HepG2 (cell line): Measurements from ENCODE around the gene OR52N2. TPM values are rescaled to one million over a fixed set of nuclear protein-coding genes. Genes with fewer than 3 reads are reported as not detected.

Experiments
- ATAC-seq: fragments of 200-7000 bp; cut with Tn5 transposase; 3 replicates; pipeline ENCODE4 v1.9.1; 2020; ENCODE audit warnings: mild to moderate bottlenecking, moderate library complexity
- BruUV-seq: library from RNA; stranded (reverse); fragments of 400-500 nt; replicated peaks from 2 replicates; lab custom pipeline; 2021; lab: Mats Ljungman, UMichigan
- CTCF ChIA-PET: fragments of 300-600 bp; formaldehyde crosslinking; extraction: SDS; loops from one replicate; lab custom pipeline; 2021; ENCODE audit warnings: low total read pairs, inconsistent platforms, low intra/inter-chr PET ratio; lab: Yijun Ruan, JAX
- POLR2A ChIA-PET: fragments of 350-600 bp; sonication (Branson Sonifier 250); formaldehyde crosslinking; loops from one replicate; lab custom pipeline; 2020; ENCODE audit warnings: antibody characterized with exemption, inconsistent platforms; lab: Yijun Ruan, JAX
- DNase-seq: peaks from one replicate; pipeline ENCODE4 v3.0.0-alpha.2; 2015; ENCODE audit warnings: low spot score
- FAIRE-seq: peaks from 3 replicates; lab custom pipeline; 2011; peaks lifted over from hg19 to GRCh38; lab: Jason Lieb, UNC
- H2AFZ ChIP-seq: one replicate; pipeline ENCODE4 v1.6.1; 2011; ENCODE audit warnings: low read length, inconsistent platforms
- H3K27ac ChIP-seq: fragments of 300-600 bp; 3 replicates; pipeline ENCODE4 v1.8.0; 2011; ENCODE audit warnings: mixed run types, mild to moderate bottlenecking, mixed read lengths, low read length, inconsistent platforms; ENCODE audit not compliant: insufficient read depth; ENCODE audit errors: extremely low read length
- H3K27me3 ChIP-seq, 2 experiments: fragments of 200-600 bp in 1 of 2; 2 replicates in 1 of 2; 3 replicates in 1 of 2; pipeline versions ENCODE4 v1.6.0 to v1.8.0; 2011; ENCODE audit warnings: low read length in 2 of 2, mild to moderate bottlenecking in 2 of 2, moderate library complexity in 2 of 2, inconsistent platforms in 1 of 2; ENCODE audit not compliant: insufficient read depth in 2 of 2, control insufficient read depth in 1 of 2
- H3K36me3 ChIP-seq, 2 experiments: fragments of 200-600 bp in 1 of 2; replicated peaks in 1 of 2; 2 replicates in 1 of 2; 3 replicates in 1 of 2; pipeline versions ENCODE4 v1.5.1 to v1.8.0; 2011; ENCODE audit warnings: low read length in 2 of 2, inconsistent platforms in 1 of 2; ENCODE audit not compliant: insufficient read depth in 2 of 2, control insufficient read depth in 1 of 2
- H3K4me1 ChIP-seq: 2 replicates; pipeline ENCODE4 v1.5.1; 2012; ENCODE audit warnings: low read length, inconsistent platforms; ENCODE audit not compliant: insufficient read depth
- H3K4me2 ChIP-seq: 2 replicates; pipeline ENCODE4 v1.6.0; 2011; ENCODE audit warnings: low read depth, low read length, inconsistent platforms
- H3K4me3 ChIP-seq, 3 experiments: fragments of 200-600 bp in 1 of 3; sonication (generic), shearing (Covaris generic) in 1 of 3; replicated peaks in 1 of 3; 2 replicates each; pipeline ENCODE4 v1.5.1; 2011 to 2016; ENCODE audit warnings: low read length in 3 of 3, inconsistent platforms in 2 of 3, low read depth in 2 of 3, mild to moderate bottlenecking in 2 of 3, control low read depth in 1 of 3, mixed read lengths in 1 of 3; ENCODE audit not compliant: insufficient read depth in 1 of 3
- H3K79me2 ChIP-seq: one replicate; pipeline ENCODE4 v1.6.1; 2011; ENCODE audit warnings: low read length, inconsistent platforms; ENCODE audit not compliant: insufficient read depth
- H3K9ac ChIP-seq: 2 replicates; pipeline ENCODE4 v1.6.0; 2011; ENCODE audit warnings: mild to moderate bottlenecking, low read depth, low read length, inconsistent platforms; ENCODE audit not compliant: insufficient read depth
- H3K9me3 ChIP-seq: 2 replicates; pipeline ENCODE4 v1.5.1; 2012; ENCODE audit warnings: mild to moderate bottlenecking, low read length
- H4K20me1 ChIP-seq: 2 replicates; pipeline ENCODE4 v1.6.0; 2011; ENCODE audit warnings: inconsistent platforms, mild to moderate bottlenecking, low read length, moderate library complexity; ENCODE audit not compliant: insufficient read depth
- AHDC1 ChIP-seq: sonication (generic); formaldehyde crosslinking; IDR thresholded peaks from 2 replicates; pipeline ENCODE4 v1.5.1; 2020; ENCODE audit warnings: mild to moderate bottlenecking, missing genetic modification reagents, borderline replicate concordance
- BCL6 ChIP-seq: IDR thresholded peaks from 2 replicates; pipeline ENCODE4 v1.6.1; 2016; ENCODE audit warnings: missing genetic modification reagents, missing compliant biosample characterization
- IKZF1 ChIP-seq: fragments of 450-650 bp; IDR thresholded peaks from 2 replicates; pipeline ENCODE4 v1.7.1; 2016
- KMT2B ChIP-seq: IDR thresholded peaks from 2 replicates; pipeline ENCODE4 v1.6.1; 2016; ENCODE audit warnings: missing genetic modification reagents, missing compliant biosample characterization
- NR1H2 ChIP-seq: sonication (generic); formaldehyde crosslinking; IDR thresholded peaks from 2 replicates; pipeline ENCODE4 v1.8.1; 2022; ENCODE audit warnings: low read depth, missing genetic modification reagents, borderline replicate concordance
- SP1 ChIP-seq, 2 experiments: fragments of 450-650 bp in 1 of 2; sonication (generic) in 1 of 2; formaldehyde crosslinking in 1 of 2; IDR thresholded peaks; 2 replicates each; pipeline versions ENCODE4 v1.4.0 to v1.6.1; 2016 to 2020; ENCODE audit warnings: missing genetic modification reagents in 1 of 2
- ZBTB33 ChIP-seq: sonication (generic); formaldehyde crosslinking; IDR thresholded peaks from 2 replicates; pipeline ENCODE4 v1.4.0; 2020; ENCODE audit warnings: missing genetic modification reagents
- ZBTB7A ChIP-seq: sonication (generic); formaldehyde crosslinking; IDR thresholded peaks from 2 replicates; pipeline ENCODE4 v1.8.0; 2022; ENCODE audit warnings: mild to moderate bottlenecking, missing genetic modification reagents
- ZBTB8A ChIP-seq: sonication (generic); formaldehyde crosslinking; IDR thresholded peaks from 2 replicates; pipeline ENCODE4 v1.4.0; 2020; ENCODE audit warnings: mild to moderate bottlenecking, low read depth, missing genetic modification reagents, borderline replicate concordance
- ZFP82 ChIP-seq: sonication (generic); formaldehyde crosslinking; IDR thresholded peaks from 2 replicates; pipeline ENCODE4 v1.5.1; 2020; ENCODE audit warnings: mild to moderate bottlenecking, missing genetic modification reagents, borderline replicate concordance
- ZNF687 ChIP-seq: sonication (generic); formaldehyde crosslinking; IDR thresholded peaks from 2 replicates; pipeline ENCODE4 v1.5.1; 2020; ENCODE audit warnings: mild to moderate bottlenecking, missing genetic modification reagents, moderate library complexity
- ZNF737 ChIP-seq: sonication (generic); formaldehyde crosslinking; IDR thresholded peaks from 2 replicates; pipeline ENCODE4 v1.5.0; 2020; ENCODE audit warnings: missing genetic modification reagents, mild to moderate bottlenecking, borderline replicate concordance
- in situ Hi-C: cut with HindIII; loops from 2 replicates; pipeline ENCODE4 v1.10.0; 2017; ENCODE audit warnings: low pct_unique_long_range_greater_than_20kb; ENCODE audit not compliant: extremely low pct_ligation_motif_present
- intact Hi-C: fragments of 100-400 bp; cut with micrococcal nuclease; formaldehyde crosslinking; loops from one replicate; pipeline ENCODE4 v1.10.0; 2022; ENCODE audit not compliant: unreplicated experiment
- polyA plus RNA-seq, 8 experiments: library from polyadenylated mRNA; depleted of rRNA in 3 of 8; stranded (reverse) in 7 of 8; unstranded in 1 of 8; fragments of >200 nt; fragmentation: Illumina TruSeq in 4 of 8; extraction: Trizol in 4 of 8; gene quantifications; 2 replicates each; pipeline versions ENCODE4 v1.2.1 to v1.2.3, GENCODE V29; 2011 to 2016; ENCODE audit warnings: low read depth in 4 of 8, missing spikeins in 1 of 8, mixed read lengths in 1 of 8; ENCODE audit not compliant: insufficient read depth in 1 of 8
- total RNA-seq, 5 experiments: library from RNA; depleted of rRNA; stranded (reverse); fragments of >200 nt; fragmentation: Illumina TruSeq; extraction: Trizol; gene quantifications; 2 replicates each; pipeline ENCODE4 v1.2.3, GENCODE V29; 2016; ENCODE audit warnings: low read depth in 1 of 5

OR52N2 gene
- total and polyA plus RNA-seq, 2 of the 13 experiments (the other 11 are each of a cell fraction or from before 2014, with no cell fraction given), result not detected

- no peak for TF ChIP-seq AHDC1 (CRISPR knock-in tag)
- TF ChIP-seq ZBTB33 (CRISPR knock-in tag), result no peak
- TF ChIP-seq ZBTB7A (CRISPR knock-in tag), result no peak
- TF ChIP-seq IKZF1, result no peak
- no peak for TF ChIP-seq KMT2B (CRISPR knock-in tag)
- no peak for TF ChIP-seq ZBTB8A (CRISPR knock-in tag)
These were observed 38.0 kb downstream of the OR52N2 start (continued) for GRCh38 chr11:5846701-5847100.

- CTCF ChIA-PET, result no interaction called here
- intact Hi-C loops, result no loop called here
- TF ChIP-seq NR1H2 (CRISPR knock-in tag) (no peak), SP1 (IDR thresholded peaks at IDR 0.05) (no peak), SP1 (CRISPR knock-in tag; IDR thresholded peaks at IDR 0.05) (no peak), ZNF687 (no peak), BCL6 (CRISPR knock-in tag) (no peak), ZFP82 (CRISPR knock-in tag) (no peak), ZNF737 (CRISPR knock-in tag) (no peak)
These were observed 39.0 kb downstream of the OR52N2 start for GRCh38 chr11:5847711-5848110.

More at GRCh38 chr11:5847711-5848110, 39.0 kb downstream of the OR52N2 start:
- H3K27me3 ChIP-seq, result no peaks in the 10 kb centered on the region
- POLR2A ChIA-PET, result no interaction called here
- no peaks in the 10 kb centered on the region for H3K9me3 ChIP-seq
- H4K20me1 ChIP-seq, result no peaks in the 10 kb centered on the region
- H3K4me1 ChIP-seq, result no peaks in the 10 kb centered on the region
- no TSS peak for BruUV-seq
- no peak for DNase-seq
- no peaks in the 10 kb centered on the region for H3K79me2 ChIP-seq
- no peak overlapping the region for H3K27ac ChIP-seq
- H3K4me2 ChIP-seq, result no peak overlapping the region
- FAIRE-seq, result no peak
- no peak overlapping the region for H3K9ac ChIP-seq
- in situ Hi-C loops, result no loop called here
- ATAC-seq, result no peak
- no peak overlapping the region for H2AFZ ChIP-seq
- H3K36me3 ChIP-seq, result no peaks in the 10 kb centered on the region
- no peak overlapping the region for H3K4me3 ChIP-seq
